DND-41 (cell line): Measurements from ENCODE around the gene SEC23IP.

ENCODE experiments used
- ATAC-seq: fragments of 200-7000 bp; cut with Tn5 transposase; 3 replicates; pipeline ENCODE4 v1.9.1; 2021; ENCODE audit warnings: low read depth; ENCODE audit not compliant: insufficient read depth
- DNase-seq: peaks from one replicate; pipeline ENCODE4 v3.0.0-alpha.2; 2020
- H2AFZ ChIP-seq: 2 replicates; pipeline ENCODE4 v1.6.0; 2012; ENCODE audit warnings: low read depth, low read length
- H3K27ac ChIP-seq: 2 replicates; pipeline ENCODE4 v1.5.1; 2012; ENCODE audit warnings: low read length, inconsistent platforms
- H3K27me3 ChIP-seq: fragments of 200-600 bp; sonication (generic); 2 replicates; pipeline ENCODE4 v1.6.0; 2012; ENCODE audit warnings: low read length, mild to moderate bottlenecking, inconsistent platforms; ENCODE audit not compliant: insufficient read depth, poor library complexity
- H3K36me3 ChIP-seq: 2 replicates; pipeline ENCODE4 v1.5.1; 2012; ENCODE audit warnings: low read length, inconsistent platforms; ENCODE audit not compliant: insufficient read depth
- H3K4me1 ChIP-seq: 2 replicates; pipeline ENCODE4 v1.5.1; 2012; ENCODE audit warnings: mild to moderate bottlenecking, low read length; ENCODE audit not compliant: insufficient read depth
- H3K4me2 ChIP-seq: 2 replicates; pipeline ENCODE4 v1.6.0; 2012; ENCODE audit warnings: mild to moderate bottlenecking, moderate library complexity, low read length, inconsistent platforms; ENCODE audit not compliant: insufficient read depth
- H3K4me3 ChIP-seq, 2 experiments: fragments of 200-600 bp in 1 of 2; shearing (Covaris generic) in 1 of 2; 2 replicates each; pipeline ENCODE4 v1.5.1; 2012 to 2016; ENCODE audit warnings: inconsistent platforms in 2 of 2, low read length in 2 of 2, mild to moderate bottlenecking in 2 of 2, low read depth in 1 of 2, moderate library complexity in 1 of 2
- H3K79me2 ChIP-seq: 2 replicates; pipeline ENCODE4 v1.6.0; 2012; ENCODE audit warnings: low read length, inconsistent platforms; ENCODE audit not compliant: insufficient read depth
- H3K9ac ChIP-seq: 2 replicates; pipeline ENCODE4 v1.6.0; 2012; ENCODE audit warnings: low read depth, mild to moderate bottlenecking, inconsistent platforms, low read length, moderate library complexity
- H3K9me3 ChIP-seq: 2 replicates; pipeline ENCODE4 v1.5.1; 2012; ENCODE audit warnings: low read length, moderate library complexity, mild to moderate bottlenecking, inconsistent platforms; ENCODE audit not compliant: insufficient read depth, severe bottlenecking
- H4K20me1 ChIP-seq: 2 replicates; pipeline ENCODE4 v1.6.0; 2012; ENCODE audit warnings: low read length; ENCODE audit not compliant: insufficient read depth
- EZH2 ChIP-seq: IDR thresholded peaks from 3 replicates; pipeline ENCODE4 v1.6.1; 2012; ENCODE audit warnings: borderline replicate concordance, low read depth, mild to moderate bottlenecking, moderate library complexity, low read length, inconsistent platforms; ENCODE audit not compliant: severe bottlenecking
- TF ChIP-seq, protein P1 (sequence below): IDR thresholded peaks from 2 replicates; pipeline ENCODE4 v1.5.1; 2012; ENCODE audit warnings: borderline replicate concordance, low read length, moderate library complexity, mild to moderate bottlenecking; ENCODE audit not compliant: poor library complexity, severe bottlenecking; ENCODE audit errors: extremely low read depth

SEC23IP gene

DNA sequence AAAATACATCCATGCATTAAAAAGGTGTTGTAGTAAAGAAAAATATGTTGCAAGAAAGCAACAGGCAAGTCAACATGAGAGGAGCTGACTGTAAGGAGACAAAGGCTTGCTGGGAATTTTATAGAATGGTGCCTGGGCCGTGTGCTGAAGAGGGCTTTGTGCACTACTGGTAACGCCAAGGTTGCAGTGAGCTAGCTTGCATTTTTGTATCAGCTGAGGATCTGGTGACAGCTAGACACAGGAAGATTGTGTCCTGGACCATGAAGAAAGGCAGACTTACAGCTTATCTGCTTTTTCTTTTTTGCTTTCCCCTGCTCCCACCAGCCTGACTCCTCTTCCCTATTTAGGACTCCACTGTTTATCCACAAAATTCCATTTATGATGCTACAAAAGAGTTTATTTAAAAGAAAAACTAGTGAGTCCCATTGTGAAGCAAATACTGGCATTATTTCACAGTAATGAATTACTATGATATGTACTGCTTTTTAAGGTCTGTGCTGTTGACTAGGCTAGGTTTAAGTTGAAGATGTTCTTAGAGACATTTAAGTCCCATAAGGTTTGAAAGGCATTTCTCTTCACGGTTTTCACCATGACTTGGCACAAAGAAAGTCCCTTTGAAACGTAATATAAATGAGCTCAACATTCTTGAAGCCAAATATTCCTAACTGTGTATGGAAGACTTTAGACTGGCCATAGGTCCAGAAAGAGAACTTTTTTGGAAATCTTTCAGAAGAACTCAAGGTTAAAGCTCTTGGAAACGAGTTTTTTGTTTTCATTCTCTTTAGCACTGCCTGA is 88.6 kb downstream of the SEC23IP start:
- no peak for DNase-seq

DNA sequence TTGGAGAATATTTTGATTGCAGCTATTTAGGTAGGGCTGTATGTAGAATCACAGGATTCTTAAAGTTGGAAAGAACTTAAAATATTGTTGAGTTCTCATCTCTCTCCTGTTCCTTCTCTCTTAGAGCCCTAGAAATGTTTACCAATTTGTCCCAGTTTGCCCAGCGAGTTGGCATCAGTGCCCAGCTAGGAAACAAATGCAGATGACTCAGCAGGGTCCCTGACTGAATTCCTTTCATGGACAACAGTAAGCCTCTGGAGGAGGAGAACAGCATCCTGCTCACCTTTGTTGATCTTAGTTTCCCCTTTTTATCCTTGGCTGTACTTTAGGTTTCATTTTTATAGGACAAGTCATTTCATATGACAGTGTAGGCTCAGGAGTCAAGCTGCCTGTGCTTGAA is 89.3 kb downstream of the SEC23IP start:
- Histone ChIP-seq H3K9ac (no peak overlapping the region), H3K27me3 (peaks cover 18% of the 10 kb centered on the region), H4K20me1 (no peaks in the 10 kb centered on the region), H3K9me3 (no peaks in the 10 kb centered on the region), H3K4me2 (no peak overlapping the region), H3K4me1 (no peaks in the 10 kb centered on the region), H2AFZ (no peak overlapping the region), H3K36me3 (no peaks in the 10 kb centered on the region), H3K79me2 (no peaks in the 10 kb centered on the region), H3K4me3 (no peak overlapping the region), H3K27ac (no peak overlapping the region)
- DNase-seq, result no peak
- TF ChIP-seq EZH2, result no peak
- TF ChIP-seq, protein P1, sequence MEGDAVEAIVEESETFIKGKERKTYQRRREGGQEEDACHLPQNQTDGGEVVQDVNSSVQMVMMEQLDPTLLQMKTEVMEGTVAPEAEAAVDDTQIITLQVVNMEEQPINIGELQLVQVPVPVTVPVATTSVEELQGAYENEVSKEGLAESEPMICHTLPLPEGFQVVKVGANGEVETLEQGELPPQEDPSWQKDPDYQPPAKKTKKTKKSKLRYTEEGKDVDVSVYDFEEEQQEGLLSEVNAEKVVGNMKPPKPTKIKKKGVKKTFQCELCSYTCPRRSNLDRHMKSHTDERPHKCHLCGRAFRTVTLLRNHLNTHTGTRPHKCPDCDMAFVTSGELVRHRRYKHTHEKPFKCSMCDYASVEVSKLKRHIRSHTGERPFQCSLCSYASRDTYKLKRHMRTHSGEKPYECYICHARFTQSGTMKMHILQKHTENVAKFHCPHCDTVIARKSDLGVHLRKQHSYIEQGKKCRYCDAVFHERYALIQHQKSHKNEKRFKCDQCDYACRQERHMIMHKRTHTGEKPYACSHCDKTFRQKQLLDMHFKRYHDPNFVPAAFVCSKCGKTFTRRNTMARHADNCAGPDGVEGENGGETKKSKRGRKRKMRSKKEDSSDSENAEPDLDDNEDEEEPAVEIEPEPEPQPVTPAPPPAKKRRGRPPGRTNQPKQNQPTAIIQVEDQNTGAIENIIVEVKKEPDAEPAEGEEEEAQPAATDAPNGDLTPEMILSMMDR, result no peak
- ATAC-seq, result no peak

More for the DNA sequence above, 88.6 kb downstream of the SEC23IP start:
- no peak overlapping the region for H2AFZ ChIP-seq
- TF ChIP-seq, protein P1, result no peak
- TF ChIP-seq EZH2, result no peak
- H3K9me3 ChIP-seq, result no peaks in the 10 kb centered on the region
- no peak overlapping the region for H3K27ac ChIP-seq
- no peaks in the 10 kb centered on the region for H3K4me1 ChIP-seq
- H3K4me2 ChIP-seq, result no peak overlapping the region
- no peak overlapping the region for H3K4me3 ChIP-seq
- ATAC-seq, result no peak
- H3K79me2 ChIP-seq, result no peaks in the 10 kb centered on the region
- H3K9ac ChIP-seq, result no peak overlapping the region
- no peaks in the 10 kb centered on the region for H3K36me3 ChIP-seq
- H4K20me1 ChIP-seq, result no peaks in the 10 kb centered on the region
- peaks cover 18% of the 10 kb centered on the region for H3K27me3 ChIP-seq

- no peak overlapping the region for H3K9ac ChIP-seq
- no peaks in the 10 kb centered on the region for H3K79me2 ChIP-seq
- no peak for ATAC-seq
- peaks cover 6% of the 10 kb centered on the region for H3K27me3 ChIP-seq
- no peak overlapping the region for H2AFZ ChIP-seq
- TF ChIP-seq, protein P1, result no peak
- no peak for TF ChIP-seq EZH2
- H3K27ac ChIP-seq, result no peak overlapping the region
- no peaks in the 10 kb centered on the region for H4K20me1 ChIP-seq
- H3K36me3 ChIP-seq, result no peaks in the 10 kb centered on the region
- DNase-seq, result no peak
- H3K4me2 ChIP-seq, result no peak overlapping the region
- H3K9me3 ChIP-seq, result no peaks in the 10 kb centered on the region
- H3K4me3 ChIP-seq, result no peak overlapping the region
- H3K4me1 ChIP-seq, result no peaks in the 10 kb centered on the region
Measured at GRCh38 chr10:119988333-119988732, 95.8 kb downstream of the SEC23IP start.

- TF ChIP-seq, protein P1, result no peak
- TF ChIP-seq EZH2, result no peak
- no peak for ATAC-seq
Measured at GRCh38 chr10:119989966-119990365, 97.4 kb downstream of the SEC23IP start.

More at GRCh38 chr10:119989966-119990365, 97.4 kb downstream of the SEC23IP start:
- H3K4me2 ChIP-seq, result no peak overlapping the region
- H3K9me3 ChIP-seq, result no peaks in the 10 kb centered on the region
- no peak overlapping the region for H3K4me3 ChIP-seq
- no peak overlapping the region for H3K27ac ChIP-seq
- H3K4me1 ChIP-seq, result no peaks in the 10 kb centered on the region
- H2AFZ ChIP-seq, result no peak overlapping the region
- no peak overlapping the region for H3K9ac ChIP-seq
- DNase-seq, result no peak
- no peaks in the 10 kb centered on the region for H3K36me3 ChIP-seq
- H4K20me1 ChIP-seq, result no peaks in the 10 kb centered on the region
- H3K79me2 ChIP-seq, result no peaks in the 10 kb centered on the region
- H3K27me3 ChIP-seq, result peaks cover 9% of the 10 kb centered on the region
